Ishikawa (cell line): ENCODE data around the gene CHFR.
A peak's percentile ranks its signal among the peaks of the same experiment; 100 is the strongest.

Experiments used
- CEBPB ChIP-seq: IDR thresholded peaks from 2 replicates; pipeline ENCODE4 v1.6.1; 2012
- CREB1 ChIP-seq: IDR thresholded peaks from 2 replicates; pipeline ENCODE4 v1.6.1; 2012; ENCODE audit warnings: low read depth
- EGR1 ChIP-seq: IDR thresholded peaks from 2 replicates; pipeline ENCODE4 v1.6.1; 2012
- EP300 ChIP-seq: IDR thresholded peaks from 2 replicates; pipeline ENCODE4 v1.6.1; 2012; ENCODE audit warnings: borderline replicate concordance
- FOXM1 ChIP-seq: IDR thresholded peaks from 2 replicates; pipeline ENCODE4 v1.6.1; 2012; ENCODE audit warnings: low read depth, borderline replicate concordance
- MAX ChIP-seq: IDR thresholded peaks from 2 replicates; pipeline ENCODE4 v1.6.1; 2012
- NFIC ChIP-seq: IDR thresholded peaks from 2 replicates; pipeline ENCODE4 v1.6.1; 2012
- RAD21 ChIP-seq: IDR thresholded peaks from 2 replicates; pipeline ENCODE4 v1.6.1; 2012; ENCODE audit warnings: low read depth
- REST ChIP-seq: IDR thresholded peaks from 2 replicates; pipeline ENCODE4 v1.6.1; 2012; ENCODE audit warnings: low read depth, mild to moderate bottlenecking
- TAF1 ChIP-seq: IDR thresholded peaks from 2 replicates; pipeline ENCODE4 v1.6.1; 2012; ENCODE audit warnings: low read depth, mild to moderate bottlenecking
- TCF12 ChIP-seq: IDR thresholded peaks from 2 replicates; pipeline ENCODE4 v1.6.1; 2012; ENCODE audit warnings: low read depth
- TEAD4 ChIP-seq: IDR thresholded peaks from 2 replicates; pipeline ENCODE4 v1.6.1; 2012
- USF1 ChIP-seq: IDR thresholded peaks from 2 replicates; pipeline ENCODE4 v1.6.1; 2012
- YY1 ChIP-seq: IDR thresholded peaks from 2 replicates; pipeline ENCODE4 v1.6.1; 2012; ENCODE audit warnings: low read depth
- ZBTB7A ChIP-seq: IDR thresholded peaks from 2 replicates; pipeline ENCODE4 v1.6.1; 2012; ENCODE audit warnings: low read depth

CHFR gene

GRCh38 chr12:132918680-132919079 lies 31.3 kb upstream of the CHFR start:
- TF ChIP-seq EP300 (no peak), CREB1 (no peak), YY1 (no peak), NFIC (no peak), TCF12 (no peak), REST (no peak), EGR1 (no peak), RAD21 (no peak), TEAD4 (no peak), CEBPB (no peak)

- TF ChIP-seq MAX (0 out of 2 replicates have a peak, but pooled peaks have one; percentile 4), USF1 (no peak), CREB1 (no peak), REST (no peak), TAF1 (no peak)
Measured at GRCh38 chr12:132909030-132909368, 21.6 kb upstream of the CHFR start.

- TF ChIP-seq FOXM1 (peak; percentile 68; the same call in 1 of the 2 replicates), MAX (peak; percentile 94), EP300 (no peak), YY1 (no peak), TEAD4 (no peak; the same call in 1 of the 2 replicates), ZBTB7A (peak; percentile 79), CREB1 (peak; percentile 58; the same call in 1 of the 2 replicates), CEBPB (no peak), NFIC (no peak), TAF1 (no peak), TCF12 (no peak), USF1 (peak; percentile 33; the same call in 1 of the 2 replicates), REST (no peak), RAD21 (no peak), EGR1 (peak; percentile 73)
Measured at GRCh38 chr12:132908145-132909029, 21.0 kb upstream of the CHFR start.

- TF ChIP-seq MAX: no peak; the same call in 1 of the 2 replicates
- TF ChIP-seq ZBTB7A: no peak
- no peak for TF ChIP-seq USF1
- no peak for TF ChIP-seq RAD21
- TF ChIP-seq TAF1: no peak
- TF ChIP-seq TEAD4: no peak
- no peak for TF ChIP-seq NFIC
- no peak for TF ChIP-seq EGR1
- TF ChIP-seq CEBPB: no peak
- TF ChIP-seq REST: no peak
- TF ChIP-seq TCF12: no peak
- TF ChIP-seq YY1: no peak
- TF ChIP-seq CREB1: no peak
Measured at GRCh38 chr12:132907216-132907615, 19.8 kb upstream of the CHFR start.
